ENCODE data around the gene TRAF6.
"Not testable (repeated sequence)": the region's sequence is repeated elsewhere in the genome, so short reads cannot be mapped to it uniquely, and the experiment has no call there.

Gene TRAF6, protein sequence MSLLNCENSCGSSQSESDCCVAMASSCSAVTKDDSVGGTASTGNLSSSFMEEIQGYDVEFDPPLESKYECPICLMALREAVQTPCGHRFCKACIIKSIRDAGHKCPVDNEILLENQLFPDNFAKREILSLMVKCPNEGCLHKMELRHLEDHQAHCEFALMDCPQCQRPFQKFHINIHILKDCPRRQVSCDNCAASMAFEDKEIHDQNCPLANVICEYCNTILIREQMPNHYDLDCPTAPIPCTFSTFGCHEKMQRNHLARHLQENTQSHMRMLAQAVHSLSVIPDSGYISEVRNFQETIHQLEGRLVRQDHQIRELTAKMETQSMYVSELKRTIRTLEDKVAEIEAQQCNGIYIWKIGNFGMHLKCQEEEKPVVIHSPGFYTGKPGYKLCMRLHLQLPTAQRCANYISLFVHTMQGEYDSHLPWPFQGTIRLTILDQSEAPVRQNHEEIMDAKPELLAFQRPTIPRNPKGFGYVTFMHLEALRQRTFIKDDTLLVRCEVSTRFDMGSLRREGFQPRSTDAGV

DNA sequence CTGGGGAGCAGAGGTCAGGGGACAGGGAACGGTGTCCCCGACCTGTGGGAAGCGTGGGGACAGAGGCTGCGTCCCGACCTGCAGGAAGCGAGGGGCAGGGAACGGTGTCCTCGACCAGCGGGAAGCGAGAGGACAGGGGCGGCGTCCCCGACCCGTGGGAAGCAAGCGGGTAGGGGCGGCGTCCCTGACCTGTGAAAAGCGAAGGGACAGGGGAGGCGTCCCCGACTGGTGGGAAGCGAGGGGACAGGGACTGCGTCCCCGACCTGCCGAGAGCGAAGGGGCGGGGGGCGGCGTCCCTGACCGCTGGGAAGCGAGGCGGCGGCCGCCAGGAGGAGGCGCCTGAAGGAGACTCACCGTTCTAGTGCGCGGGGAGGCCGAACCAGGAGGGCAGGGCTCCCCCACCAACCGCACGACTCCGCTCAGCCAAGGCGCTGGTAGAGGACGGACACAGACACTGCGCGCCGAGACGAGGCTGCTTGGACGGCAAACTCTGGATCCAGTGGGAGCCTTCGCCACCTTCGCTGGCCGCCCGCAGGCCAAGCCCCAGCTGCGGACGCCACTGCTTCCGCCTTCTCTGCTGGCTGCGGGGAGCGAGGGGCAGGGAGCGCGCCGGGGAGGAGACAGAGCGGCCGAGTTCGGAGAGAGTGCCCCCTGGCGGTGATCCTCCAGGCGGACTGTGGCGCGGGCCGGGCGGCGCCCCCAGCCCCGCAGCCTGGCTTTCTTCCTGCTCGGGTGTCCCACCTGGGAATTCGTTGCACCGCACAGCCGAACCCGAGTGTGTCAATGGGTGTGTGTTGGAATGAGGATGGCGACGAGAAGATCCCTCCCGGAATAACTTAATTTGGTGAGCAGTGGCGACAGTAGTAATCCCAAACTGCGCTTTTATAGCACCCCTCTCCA is at the start of gene TRAF6:
TRAF6 (minus strand) TSS at position 579 of the 900 bp plus-strand sequence. CDS start 8,757 bp downstream, outside the sequence.
- DNase-seq, result peak; percentile 96

GRCh38 chr11:36558571-36559413 is 48.7 kb upstream of the TRAF6 start:
- no peak for DNase-seq

DNA sequence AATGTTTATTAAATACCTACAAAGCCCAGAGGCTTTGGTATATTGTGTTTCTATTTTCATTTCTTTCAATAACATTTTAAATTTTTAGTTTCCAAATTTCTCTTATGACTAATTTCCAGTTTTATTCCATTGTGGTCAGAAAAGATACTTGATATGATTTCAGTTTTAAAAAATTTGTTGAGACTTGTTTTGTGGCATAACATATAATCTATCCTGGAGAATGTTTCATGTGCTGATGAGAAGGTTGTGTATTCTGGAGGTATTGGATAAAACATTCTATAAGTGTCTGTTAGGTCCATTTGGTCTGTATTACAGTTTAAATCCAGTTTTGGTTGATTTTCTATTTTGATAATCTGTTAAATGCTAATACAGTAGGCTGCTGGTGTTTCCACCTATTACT is 47.9 kb upstream of the TRAF6 start:
- DNase-seq, result no peak

- not testable (repeated sequence) for DNase-seq
Observed at GRCh38 chr11:36557390-36557789, 47.3 kb upstream of the TRAF6 start.

GRCh38 chr11:36550385-36551115 is 40.5 kb upstream of the TRAF6 start:
- no peak for DNase-seq

- DNase-seq, result no peak
Observed at GRCh38 chr11:36540998-36541397, 30.9 kb upstream of the TRAF6 start.

DNA sequence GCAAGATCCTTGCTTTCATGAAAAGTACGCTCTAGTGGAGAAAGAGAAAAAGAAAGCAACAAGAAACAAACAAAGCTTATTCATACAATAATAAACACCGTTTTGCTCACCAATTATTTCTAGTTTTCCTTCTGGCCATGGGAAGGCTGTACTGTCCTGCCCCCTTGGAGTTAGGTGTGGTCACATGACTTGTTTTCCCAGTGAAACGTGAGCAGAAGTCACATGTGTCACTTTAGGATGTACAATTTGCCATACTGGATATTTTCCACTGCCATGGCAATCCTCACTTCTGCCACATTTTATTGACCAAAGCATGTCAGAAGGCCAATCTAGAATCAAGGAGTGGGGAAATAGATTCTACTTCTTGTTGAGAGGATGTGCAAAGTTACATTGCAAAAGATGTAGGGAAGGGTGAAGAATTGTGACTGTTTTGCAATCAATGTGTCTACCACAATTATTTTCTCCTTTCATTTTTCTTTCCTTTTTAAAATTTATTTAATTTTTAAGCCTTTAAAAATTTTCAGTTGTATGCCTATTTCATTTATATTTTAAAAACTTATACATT is 24.3 kb upstream of the TRAF6 start:
- DNase-seq, result no peak

DNA sequence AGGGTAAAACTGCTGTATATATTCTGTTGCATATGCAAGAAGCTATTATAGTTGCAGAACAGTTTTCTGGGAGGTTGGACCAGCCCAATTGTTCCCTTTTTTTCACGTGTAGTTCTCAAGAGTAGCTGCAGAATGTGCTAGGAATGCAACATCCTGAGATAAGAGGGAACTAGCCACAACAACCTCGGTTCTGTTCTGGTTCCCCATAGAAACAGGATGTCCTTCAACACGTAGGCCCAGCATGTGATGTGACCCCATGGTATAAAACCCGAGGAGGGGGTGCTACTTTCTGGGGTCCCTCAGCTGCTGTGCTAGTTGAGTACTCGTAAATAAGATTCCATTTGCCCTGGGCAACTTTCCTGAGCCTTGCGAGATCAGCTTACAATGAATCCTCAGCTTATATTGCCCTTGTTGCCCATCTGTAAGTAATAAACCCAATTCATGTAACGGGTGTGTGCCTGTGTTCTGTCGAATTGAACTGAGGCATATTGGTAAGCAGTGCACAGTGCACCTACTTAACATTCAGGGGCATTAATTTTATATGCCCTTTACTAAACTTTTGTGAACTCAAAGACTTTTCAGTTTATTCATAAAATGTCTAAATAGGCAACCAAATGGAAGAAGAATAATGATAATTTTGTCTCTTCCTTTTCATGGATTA is 23.0 kb upstream of the TRAF6 start:
- DNase-seq, result no peak

DNA sequence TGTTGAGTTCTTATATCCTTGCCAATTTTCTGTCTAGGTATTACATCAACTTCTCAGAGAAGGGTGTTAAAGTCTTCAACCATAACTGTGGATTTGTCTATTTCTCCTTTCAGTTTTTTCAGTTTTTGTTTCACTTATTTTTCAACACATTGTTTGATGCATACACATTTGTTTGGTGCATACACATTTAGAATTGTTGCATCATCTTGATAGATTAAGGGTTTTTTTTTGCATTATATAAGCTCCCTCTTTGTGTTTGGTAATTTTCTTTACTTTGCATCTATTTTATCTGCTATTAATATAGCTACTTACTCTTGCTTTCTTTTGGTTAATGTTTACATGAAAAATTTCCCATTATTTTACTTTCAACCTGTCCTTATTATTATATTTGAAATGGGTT is 20.8 kb upstream of the TRAF6 start:
- DNase-seq, result no peak

GRCh38 chr11:36513965-36514364 is 3.9 kb upstream of the TRAF6 start:
- no peak for DNase-seq

GRCh38 chr11:36512016-36512415 is 1.9 kb upstream of the TRAF6 start:
- no peak for DNase-seq

DNA sequence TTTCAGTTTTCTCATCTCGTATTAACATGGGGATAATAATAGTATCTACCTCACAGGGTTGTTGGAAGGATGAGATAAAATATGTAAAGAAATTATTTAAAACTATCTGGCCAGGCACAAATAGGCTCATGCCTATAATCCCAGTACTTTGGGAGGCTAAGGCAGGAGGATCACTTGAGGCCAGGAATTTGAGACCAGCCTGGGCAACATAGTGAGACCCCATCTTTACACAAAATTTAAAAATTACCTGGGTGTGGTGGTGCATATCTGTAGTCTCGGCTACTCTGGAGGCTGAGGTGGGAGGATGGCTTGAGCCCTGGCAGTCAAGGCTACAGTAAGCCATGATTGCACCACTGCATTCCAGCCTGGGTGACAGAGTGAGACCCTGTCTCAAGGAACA is 990 bp upstream of the TRAF6 start:
- DNase-seq, result not testable (repeated sequence)

GRCh38 chr11:36510594-36510942 is 496 bp upstream of the TRAF6 start:
- no peak for DNase-seq

DNA sequence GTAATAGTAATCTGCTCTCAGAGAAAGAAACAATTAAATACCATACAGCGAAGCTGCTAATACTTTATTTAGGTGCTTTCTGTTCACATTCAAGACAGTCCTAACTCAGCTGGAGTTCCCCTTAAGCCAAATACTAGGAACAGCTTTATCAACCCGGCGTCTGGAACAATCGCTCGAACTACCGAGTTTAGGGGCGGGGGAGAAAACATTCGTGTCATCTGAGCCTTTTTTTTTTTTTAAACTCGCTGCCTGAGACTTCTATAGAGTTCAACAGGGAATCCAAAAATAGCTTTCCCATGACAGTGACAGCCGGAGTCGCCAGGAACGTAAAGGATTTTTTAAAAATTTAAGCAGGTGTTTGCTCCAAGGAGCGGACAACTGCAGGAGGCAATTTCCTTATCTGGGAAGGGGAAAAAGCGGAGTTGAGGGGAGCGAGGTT is 852 bp downstream of the TRAF6 start:
- DNase-seq, result no peak

DNA sequence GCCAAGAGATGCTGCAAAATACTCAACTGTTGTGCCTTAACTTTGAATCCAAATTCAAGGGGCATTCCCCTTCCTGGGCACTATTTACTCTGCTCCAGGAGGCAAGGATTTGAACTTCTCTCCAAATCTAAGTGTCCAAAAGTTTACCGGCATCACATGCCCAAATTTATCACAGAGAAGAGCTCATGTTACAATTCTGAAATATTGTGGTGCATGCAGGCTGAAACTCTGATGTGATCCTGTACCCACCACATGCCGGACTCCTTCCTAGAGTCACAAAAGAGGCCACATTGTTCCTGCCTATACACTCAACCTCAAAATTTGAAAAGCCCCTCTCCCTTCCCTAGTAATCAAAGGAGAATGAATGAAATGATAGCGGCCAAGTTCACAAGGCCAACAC is 1.3 kb downstream of the TRAF6 start:
- no peak for DNase-seq

DNA sequence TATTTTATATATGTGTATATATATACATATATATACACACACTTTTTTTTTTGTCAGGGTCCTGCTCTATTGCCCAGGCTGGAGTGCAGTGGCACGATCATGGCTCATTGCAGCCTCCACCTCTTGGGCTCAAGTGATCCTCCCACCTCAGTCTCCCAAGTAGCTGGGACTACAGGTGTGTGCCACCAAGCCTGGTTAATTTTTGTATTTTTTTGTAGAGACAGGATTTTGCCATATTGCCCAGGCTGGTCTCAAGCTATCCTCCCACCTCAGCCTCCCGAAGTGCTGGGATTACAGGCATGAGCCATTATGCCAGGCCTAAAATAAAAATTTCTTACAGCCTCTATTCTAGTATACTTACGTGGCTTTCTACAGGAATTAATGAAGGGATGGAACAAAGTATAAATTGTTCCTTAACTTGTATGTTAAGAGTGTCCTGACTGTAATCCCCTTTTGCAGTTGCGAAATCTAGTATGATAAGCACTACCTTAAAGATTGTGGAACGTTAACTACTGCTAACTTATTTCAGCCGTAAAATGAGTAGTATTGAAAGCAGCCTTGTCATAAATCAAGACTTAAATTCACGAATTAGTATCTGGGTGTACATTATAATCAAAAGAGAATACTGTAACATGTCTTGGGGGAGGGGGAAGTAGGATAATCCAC is 2.1 kb downstream of the TRAF6 start:
- no peak for DNase-seq

DNA sequence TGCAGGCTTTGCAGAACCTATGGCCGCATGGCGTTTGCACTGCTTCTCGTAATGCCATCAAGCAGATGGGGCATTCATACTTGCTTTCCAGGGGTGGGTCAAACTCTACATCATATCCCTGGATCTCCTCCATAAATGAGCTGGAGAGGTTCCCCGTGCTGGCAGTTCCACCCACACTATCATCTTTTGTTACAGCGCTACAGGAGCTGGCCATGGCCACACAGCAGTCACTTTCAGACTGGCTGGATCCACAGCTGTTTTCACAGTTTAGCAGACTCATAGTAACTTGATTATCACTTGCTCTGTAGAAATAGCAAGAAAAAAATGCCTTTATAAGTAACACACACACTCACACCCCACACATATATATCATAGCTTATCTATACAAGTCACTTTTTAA is 8.8 kb downstream of the TRAF6 start:
- no peak for DNase-seq

GRCh38 chr11:36500315-36500721 is 9.8 kb downstream of the TRAF6 start:
- no peak for DNase-seq

DNA sequence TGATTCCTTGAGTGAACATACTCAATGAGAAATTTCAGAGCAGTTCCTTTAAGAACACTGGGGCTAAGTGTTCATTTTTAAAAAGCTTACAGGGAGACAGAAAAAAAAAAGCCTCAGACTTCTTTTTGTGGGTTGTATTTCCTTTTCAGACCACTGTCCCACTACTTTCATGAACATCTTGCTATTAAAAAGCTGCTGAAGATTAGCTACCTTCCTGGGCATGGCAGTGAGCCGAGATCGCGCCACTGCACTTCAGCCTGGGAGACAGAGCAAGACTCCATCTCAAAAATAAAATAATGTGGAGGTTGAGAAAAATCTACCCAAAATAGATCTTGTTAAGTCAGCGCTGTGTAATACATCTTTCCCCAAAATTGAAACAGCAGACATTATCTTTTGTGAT is 10.8 kb downstream of the TRAF6 start:
- no peak for DNase-seq

DNA sequence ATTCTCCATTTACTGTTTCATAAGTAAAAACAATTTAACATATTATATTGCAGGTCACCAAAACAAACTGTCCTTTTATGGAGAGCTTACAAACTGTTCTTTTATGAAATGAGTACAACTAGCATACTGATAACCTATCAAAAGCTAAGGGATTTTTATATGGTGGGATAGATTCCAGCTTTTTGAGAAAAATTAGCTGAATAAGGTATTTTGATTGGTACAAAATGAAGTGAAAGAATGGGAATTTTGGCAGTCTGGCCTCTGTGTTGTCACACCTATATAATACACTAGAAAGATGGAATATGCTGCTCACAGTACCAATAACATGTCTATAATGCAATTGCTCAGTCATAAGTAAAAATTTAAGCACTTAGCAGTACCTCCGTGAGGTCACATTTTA is 11.4 kb downstream of the TRAF6 start:
- DNase-seq, result no peak

GRCh38 chr11:36493332-36493731 is 16.7 kb downstream of the TRAF6 start:
- DNase-seq, result no peak

All from activated CD4-positive, CD25-positive, alpha-beta regulatory T cell treated with anti-CD3 and anti-CD28 coated beads, Interleukin-2, amount 50 U/mL, for 72 hours (primary cell).